Aorta (tissue), 5 donors: ENCODE measurements around the gene MBNL1. TPM values are rescaled to one million over a fixed set of nuclear protein-coding genes. Genes with fewer than 3 reads are reported as not detected.

Experiments used
- ATAC-seq: fragments of 200-7000 bp; cut with Tn5 transposase; one replicate; pipeline ENCODE4 v1.9.1; 2022; ENCODE audit warnings: moderate library complexity; ENCODE audit not compliant: low FRiP score
- DNase-seq, 2 donors: peaks; one replicate each; pipeline ENCODE4 v3.0.0-alpha.2; 2020
- H3K27ac ChIP-seq, 2 donors: one replicate each; pipeline ENCODE4 v1.5.1; 2013; ENCODE audit warnings: low read length in 2 of 2, mild to moderate bottlenecking in 2 of 2, moderate library complexity in 2 of 2, control low read depth in 1 of 2, inconsistent platforms in 1 of 2, low read depth in 1 of 2
- H3K27me3 ChIP-seq, 2 donors: one replicate each; pipeline ENCODE4 v1.6.1; 2013; ENCODE audit warnings: control low read depth in 1 of 2, low read length in 1 of 2, mild to moderate bottlenecking in 1 of 2, moderate library complexity in 1 of 2; ENCODE audit not compliant: insufficient read depth in 2 of 2, control insufficient read depth in 1 of 2
- H3K36me3 ChIP-seq, 2 donors: one replicate each; pipeline ENCODE4 v1.6.1; 2013; ENCODE audit warnings: control low read depth in 1 of 2, low read length in 1 of 2, mild to moderate bottlenecking in 1 of 2; ENCODE audit not compliant: insufficient read depth in 2 of 2, control insufficient read depth in 1 of 2
- H3K4me1 ChIP-seq, 2 donors: one replicate each; pipeline ENCODE4 v1.6.1; 2013; ENCODE audit warnings: low read length in 2 of 2, control low read depth in 1 of 2, mild to moderate bottlenecking in 1 of 2, moderate library complexity in 1 of 2; ENCODE audit not compliant: insufficient read depth in 2 of 2, control insufficient read depth in 1 of 2
- H3K4me3 ChIP-seq, 2 donors: one replicate each; pipeline ENCODE4 v1.5.1; 2013; ENCODE audit warnings: low read length in 2 of 2, control low read depth in 1 of 2, mild to moderate bottlenecking in 1 of 2
- H3K9me3 ChIP-seq: one replicate; pipeline ENCODE4 v1.6.1; 2013; ENCODE audit warnings: mild to moderate bottlenecking, low read length; ENCODE audit not compliant: control insufficient read depth
- WGBS, 2 donors: extraction: QIAGEN DNeasy Blood & Tissue Kit; methylation state at CpG; one replicate each; pipeline ENCODE4 v1.1.7; 2013; 5-methylcytosine and 5-hydroxymethylcytosine counted together
- intact Hi-C, 2 donors: fragments of 100-400 bp; cut with DNase I; formaldehyde crosslinking; loops; one replicate each; pipeline versions ENCODE4 v1.14.2 to v1.15.0; 2022
- polyA plus RNA-seq, 2 donors: library from polyadenylated mRNA; stranded (reverse); fragments of 200-250 nt; gene quantifications; one replicate each; pipeline ENCODE4 v1.2.3, GENCODE V29; 2013
- total RNA-seq, 2 donors: library from RNA; stranded (reverse); fragmentation: NEBNext Ultra II Directional; extraction: Animal tissue kit (Norgen Biotek cat#: 25700); gene quantifications; one replicate each; pipeline ENCODE4 v1.2.1, GENCODE V29; 2021
- donor health status: healthy with polysubstance abuse.
- donor health status: Bipolar disorder and iron deficiency.
- donor health status: DM: no; HTN: no; CAD: no.
- donor health status: DM: no; HTN: no; CAD: no.
- donor health status: DM: yes; HTN: yes; CAD: no.

The MBNL1 gene
- total and polyA plus RNA-seq, 4 donors, result 141 to 689 (median 334) TPM

- ATAC-seq (no peak), DNase-seq (no peak)
- H3K4me1 ChIP-seq, result peaks cover 3 to 8% of the 10 kb centered on the region in 2 donors
- no peaks in the 10 kb centered on the region for H3K9me3 ChIP-seq
- H3K27ac ChIP-seq, result no peak overlapping the region
- no peaks in the 10 kb centered on the region for H3K27me3 ChIP-seq
- intact Hi-C loops, result loop anchor here in 1 of 2 donors (10.0 kb wide), 1 partner anchor 50 kb away; no protein-coding TSS in a partner anchor
- H3K4me3 ChIP-seq, result no peak overlapping the region
- no peaks in the 10 kb centered on the region for H3K36me3 ChIP-seq
Observed at GRCh38 chr3:152384412-152384811, 115.7 kb downstream of the MBNL1 start.

GRCh38 chr3:152385761-152386160, 117.0 kb downstream of the MBNL1 start:
- H3K4me1 ChIP-seq, result peaks cover 3 to 8% of the 10 kb centered on the region in 2 donors
- DNase-seq (no peak), ATAC-seq (no peak)
- WGBS, 2 donors, result 5 to 7% methylated on average over 1 of the region's 1 CpG
- no peak overlapping the region for H3K4me3 ChIP-seq
- H3K36me3 ChIP-seq, result no peaks in the 10 kb centered on the region
- no peaks in the 10 kb centered on the region for H3K27me3 ChIP-seq
- intact Hi-C loops, result loop anchor here in 1 of 2 donors (10.0 kb wide), 1 partner anchor 51 kb away; no protein-coding TSS in a partner anchor
- H3K9me3 ChIP-seq, result no peaks in the 10 kb centered on the region
- H3K27ac ChIP-seq, result no peak overlapping the region

- H3K4me3 ChIP-seq, result peak overlapping the region in 1 of 2 donors; percentile 26
- H3K4me1 ChIP-seq, result peaks cover 3 to 8% of the 10 kb centered on the region in 2 donors
- H3K36me3 ChIP-seq, result no peaks in the 10 kb centered on the region
- DNase-seq (no peak), ATAC-seq (no peak)
- H3K27me3 ChIP-seq, result no peaks in the 10 kb centered on the region
- no peak overlapping the region for H3K27ac ChIP-seq
- no peaks in the 10 kb centered on the region for H3K9me3 ChIP-seq
- intact Hi-C loops, result loop anchor here in 1 of 2 donors (10.0 kb wide), 1 partner anchor 51 kb away; no protein-coding TSS in a partner anchor
Observed at GRCh38 chr3:152386208-152386607, 117.5 kb downstream of the MBNL1 start.

- Histone ChIP-seq H3K36me3 (no peaks in the 10 kb centered on the region), H3K27me3 (no peaks in the 10 kb centered on the region), H3K9me3 (no peaks in the 10 kb centered on the region), H3K27ac (peak overlapping the region in 1 of 2 donors; percentile 36), H3K4me3 (no peak overlapping the region), H3K4me1 (peaks cover 6 to 7% of the 10 kb centered on the region in 2 donors)
- 30 to 49% methylated on average over 1 of the region's 1 CpG for WGBS, 2 donors
- intact Hi-C loops, result loop anchor here in 1 of 2 donors (10.0 kb wide), 1 partner anchor 54 kb away; no protein-coding TSS in a partner anchor
- no peak for DNase-seq
- ATAC-seq, result no peak
Observed at GRCh38 chr3:152388631-152389030, 119.9 kb downstream of the MBNL1 start.

GRCh38 chr3:152389316-152389934, 120.7 kb downstream of the MBNL1 start:
- 77% methylated on average over 6 of the region's 6 CpGs for WGBS, 2 donors
- ATAC-seq, result no peak
- H3K9me3 ChIP-seq, result no peaks in the 10 kb centered on the region
- H3K27ac ChIP-seq, result no peak overlapping the region
- peaks cover 6 to 7% of the 10 kb centered on the region in 2 donors for H3K4me1 ChIP-seq
- H3K4me3 ChIP-seq, result no peak overlapping the region
- H3K27me3 ChIP-seq, result no peaks in the 10 kb centered on the region
- intact Hi-C loops, result loop anchor here in 1 of 2 donors (10.0 kb wide), 1 partner anchor 55 kb away; no protein-coding TSS in a partner anchor
- H3K36me3 ChIP-seq, result no peaks in the 10 kb centered on the region
- DNase-seq, result no peak

- Histone ChIP-seq H3K4me1 (peaks cover 7 to 10% of the 10 kb centered on the region in 2 donors), H3K4me3 (no peak overlapping the region), H3K27me3 (no peaks in the 10 kb centered on the region), H3K36me3 (no peaks in the 10 kb centered on the region), H3K27ac (peak overlapping the region in 1 of 2 donors; percentile 51), H3K9me3 (no peaks in the 10 kb centered on the region)
- intact Hi-C loops, result no loop called here
- 84 to 85% methylated on average over 2 of the region's 2 CpGs for WGBS, 2 donors
- ATAC-seq (no peak), DNase-seq (no peak)
Observed at GRCh38 chr3:152390647-152391046, 121.9 kb downstream of the MBNL1 start.

GRCh38 chr3:152391671-152392070, 122.9 kb downstream of the MBNL1 start:
- Histone ChIP-seq H3K9me3 (no peaks in the 10 kb centered on the region), H3K27me3 (no peaks in the 10 kb centered on the region), H3K4me3 (no peak overlapping the region), H3K4me1 (peaks cover 9 to 10% of the 10 kb centered on the region in 2 donors), H3K36me3 (no peaks in the 10 kb centered on the region), H3K27ac (no peak overlapping the region)
- no peak for ATAC-seq
- intact Hi-C loops, result no loop called here
- 20 to 38% methylated on average over 1 of the region's 1 CpG for WGBS, 2 donors
- no peak for DNase-seq

GRCh38 chr3:152392272-152392880, 123.6 kb downstream of the MBNL1 start:
- WGBS, 2 donors, result 10 to 16% methylated on average over 1 of the region's 1 CpG
- H3K9me3 ChIP-seq, result no peaks in the 10 kb centered on the region
- peaks cover 9 to 10% of the 10 kb centered on the region in 2 donors for H3K4me1 ChIP-seq
- no peak overlapping the region for H3K4me3 ChIP-seq
- H3K27me3 ChIP-seq, result no peaks in the 10 kb centered on the region
- ATAC-seq (no peak), DNase-seq (no peak)
- intact Hi-C loops, result no loop called here
- H3K27ac ChIP-seq, result no peak overlapping the region
- H3K36me3 ChIP-seq, result no peaks in the 10 kb centered on the region

GRCh38 chr3:152394246-152394645, 125.5 kb downstream of the MBNL1 start:
- no peaks in the 10 kb centered on the region for H3K9me3 ChIP-seq
- H3K36me3 ChIP-seq, result no peaks in the 10 kb centered on the region
- no peak overlapping the region for H3K27ac ChIP-seq
- H3K27me3 ChIP-seq, result no peaks in the 10 kb centered on the region
- no peak overlapping the region for H3K4me3 ChIP-seq
- no peak for ATAC-seq
- peaks cover 7 to 9% of the 10 kb centered on the region in 2 donors for H3K4me1 ChIP-seq
- DNase-seq, result no peak
- intact Hi-C loops, result no loop called here
- WGBS, 2 donors, result 61 to 74% methylated on average over 1 of the region's 1 CpG
